22Rv1 (cell line): Measurements from ENCODE around the gene MORC3.
"Not testable (repeated sequence)": the region's sequence is repeated elsewhere in the genome, so short reads cannot be mapped to it uniquely, and the experiment has no call there.

Experiments used
- H3K27ac ChIP-seq: fragments of 450-650 bp; 2 replicates; pipeline ENCODE4 v1.5.1; 2017
- ZFX ChIP-seq: fragments of 450-650 bp; IDR thresholded peaks from 2 replicates; pipeline ENCODE4 v1.6.1; 2017; ENCODE audit warnings: antibody characterized with exemption, borderline replicate concordance
- TF ChIP-seq, protein P1 (sequence below): fragments of 450-650 bp; IDR thresholded peaks from 2 replicates; pipeline ENCODE4 v1.5.1; 2017; ENCODE audit warnings: mild to moderate bottlenecking

MORC3 gene

GRCh38 chr21:36369064-36369685 is 49.2 kb downstream of the MORC3 start:
- H3K27ac ChIP-seq: no peak overlapping the region
- TF ChIP-seq ZFX: no peak
- TF ChIP-seq, protein P1, sequence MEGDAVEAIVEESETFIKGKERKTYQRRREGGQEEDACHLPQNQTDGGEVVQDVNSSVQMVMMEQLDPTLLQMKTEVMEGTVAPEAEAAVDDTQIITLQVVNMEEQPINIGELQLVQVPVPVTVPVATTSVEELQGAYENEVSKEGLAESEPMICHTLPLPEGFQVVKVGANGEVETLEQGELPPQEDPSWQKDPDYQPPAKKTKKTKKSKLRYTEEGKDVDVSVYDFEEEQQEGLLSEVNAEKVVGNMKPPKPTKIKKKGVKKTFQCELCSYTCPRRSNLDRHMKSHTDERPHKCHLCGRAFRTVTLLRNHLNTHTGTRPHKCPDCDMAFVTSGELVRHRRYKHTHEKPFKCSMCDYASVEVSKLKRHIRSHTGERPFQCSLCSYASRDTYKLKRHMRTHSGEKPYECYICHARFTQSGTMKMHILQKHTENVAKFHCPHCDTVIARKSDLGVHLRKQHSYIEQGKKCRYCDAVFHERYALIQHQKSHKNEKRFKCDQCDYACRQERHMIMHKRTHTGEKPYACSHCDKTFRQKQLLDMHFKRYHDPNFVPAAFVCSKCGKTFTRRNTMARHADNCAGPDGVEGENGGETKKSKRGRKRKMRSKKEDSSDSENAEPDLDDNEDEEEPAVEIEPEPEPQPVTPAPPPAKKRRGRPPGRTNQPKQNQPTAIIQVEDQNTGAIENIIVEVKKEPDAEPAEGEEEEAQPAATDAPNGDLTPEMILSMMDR: no peak

DNA sequence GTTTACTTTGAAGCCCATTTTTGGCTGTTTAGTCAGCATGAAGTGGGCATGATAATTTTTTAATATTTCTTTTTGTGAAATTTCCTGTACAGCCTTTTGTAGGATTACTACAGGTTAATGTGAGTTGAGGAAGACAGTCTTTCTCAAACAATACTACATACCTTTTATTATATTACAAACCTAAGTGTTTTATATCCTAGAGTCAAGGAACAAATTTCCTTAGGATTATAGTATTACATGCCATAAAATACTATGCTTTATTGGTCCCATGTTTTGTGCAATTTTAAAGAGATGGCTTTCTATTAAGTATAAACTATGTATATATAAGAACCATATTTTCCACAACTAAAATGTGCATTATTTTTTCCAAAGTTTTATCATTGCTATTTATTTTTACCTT is 56.0 kb downstream of the MORC3 start:
- TF ChIP-seq ZFX: no peak
- TF ChIP-seq, protein P1: no peak
- no peak overlapping the region for H3K27ac ChIP-seq

- H3K27ac ChIP-seq: no peak overlapping the region
- TF ChIP-seq ZFX: no peak
- TF ChIP-seq, protein P1: no peak
Measured at GRCh38 chr21:36377391-36377842, 57.4 kb downstream of the MORC3 start.

DNA sequence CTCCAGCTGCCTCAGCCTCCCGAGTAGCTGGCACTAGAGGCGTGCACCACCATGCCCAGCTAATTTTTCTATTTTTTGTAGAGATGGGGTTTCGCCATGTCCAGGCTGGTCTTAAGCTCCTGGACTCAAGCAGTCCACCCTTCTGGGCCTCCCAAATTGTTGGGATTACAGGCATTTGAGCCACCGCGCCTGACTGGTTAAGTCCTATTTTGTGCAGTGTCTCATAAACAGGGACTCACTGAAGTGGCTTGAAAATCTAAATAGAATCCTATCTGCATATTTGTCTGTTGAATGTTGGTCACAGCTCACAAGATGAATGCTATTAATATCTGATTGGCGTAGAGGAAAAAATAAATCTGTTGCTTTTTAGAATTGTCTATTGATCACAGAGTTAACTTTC is 59.3 kb downstream of the MORC3 start:
- H3K27ac ChIP-seq: no peak overlapping the region
- no peak for TF ChIP-seq ZFX
- TF ChIP-seq, protein P1: no peak

DNA sequence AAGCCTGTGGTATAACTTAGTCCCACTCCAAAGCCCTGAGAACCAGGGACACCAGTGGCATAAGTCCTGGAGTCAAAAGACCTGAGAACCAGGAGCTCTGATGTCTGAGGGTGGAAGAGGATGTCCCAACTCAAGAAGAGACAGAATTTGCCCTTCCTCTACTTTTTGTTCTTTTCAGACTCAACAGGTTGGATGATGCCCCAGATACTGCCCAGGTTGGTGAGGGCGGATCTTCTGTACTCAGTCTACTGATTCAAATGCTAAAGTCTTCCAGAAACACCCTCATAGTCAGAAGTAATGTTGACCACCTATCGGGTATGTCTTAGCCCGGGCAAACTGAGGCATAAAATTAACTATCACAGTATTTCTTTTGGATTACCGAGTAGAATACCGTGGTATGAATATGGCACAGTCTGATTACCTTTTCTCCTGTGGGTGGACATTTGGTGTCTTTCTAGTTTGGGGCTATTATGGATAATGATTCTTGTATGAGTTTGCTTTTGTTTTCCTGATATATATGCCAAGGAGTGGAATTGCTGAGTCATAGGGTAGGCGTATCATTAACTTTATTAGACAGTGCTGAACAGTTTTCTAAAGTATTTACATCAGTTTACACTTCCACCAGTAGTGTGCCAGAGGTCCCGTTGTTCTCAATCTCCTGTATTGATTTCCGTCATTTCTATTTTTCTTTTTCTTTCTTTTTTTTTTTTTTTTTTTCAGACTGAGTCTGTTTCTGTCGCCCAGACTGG is 62.0 kb downstream of the MORC3 start:
- no peak overlapping the region for H3K27ac ChIP-seq
- TF ChIP-seq ZFX: no peak
- TF ChIP-seq, protein P1: no peak

DNA sequence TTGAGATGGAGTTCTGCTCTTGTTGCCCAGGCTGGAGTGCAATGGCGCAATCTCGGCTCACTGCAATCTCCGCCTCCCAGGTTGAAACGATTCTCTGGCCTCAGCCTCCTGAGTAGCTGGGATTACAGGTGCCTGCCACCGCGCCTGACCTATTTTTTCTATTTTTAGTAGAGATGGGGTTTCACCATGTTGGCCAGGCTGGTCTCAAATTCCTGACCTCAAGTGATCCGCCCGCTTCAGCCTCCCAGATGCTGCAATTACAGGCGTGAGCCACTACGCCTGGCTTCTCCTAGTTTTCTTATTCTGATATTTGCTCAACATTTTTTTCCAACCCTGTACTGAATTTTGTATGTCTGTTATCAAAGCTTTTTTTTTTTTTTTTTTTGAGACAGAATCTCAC is 62.7 kb downstream of the MORC3 start:
- H3K27ac ChIP-seq: not testable (repeated sequence)

GRCh38 chr21:36384885-36385232 is 64.9 kb downstream of the MORC3 start:
- TF ChIP-seq ZFX: no peak
- TF ChIP-seq, protein P1: no peak
- H3K27ac ChIP-seq: no peak overlapping the region
